ENCODE data around the gene SLC16A7.

SLC16A7 gene

DNA sequence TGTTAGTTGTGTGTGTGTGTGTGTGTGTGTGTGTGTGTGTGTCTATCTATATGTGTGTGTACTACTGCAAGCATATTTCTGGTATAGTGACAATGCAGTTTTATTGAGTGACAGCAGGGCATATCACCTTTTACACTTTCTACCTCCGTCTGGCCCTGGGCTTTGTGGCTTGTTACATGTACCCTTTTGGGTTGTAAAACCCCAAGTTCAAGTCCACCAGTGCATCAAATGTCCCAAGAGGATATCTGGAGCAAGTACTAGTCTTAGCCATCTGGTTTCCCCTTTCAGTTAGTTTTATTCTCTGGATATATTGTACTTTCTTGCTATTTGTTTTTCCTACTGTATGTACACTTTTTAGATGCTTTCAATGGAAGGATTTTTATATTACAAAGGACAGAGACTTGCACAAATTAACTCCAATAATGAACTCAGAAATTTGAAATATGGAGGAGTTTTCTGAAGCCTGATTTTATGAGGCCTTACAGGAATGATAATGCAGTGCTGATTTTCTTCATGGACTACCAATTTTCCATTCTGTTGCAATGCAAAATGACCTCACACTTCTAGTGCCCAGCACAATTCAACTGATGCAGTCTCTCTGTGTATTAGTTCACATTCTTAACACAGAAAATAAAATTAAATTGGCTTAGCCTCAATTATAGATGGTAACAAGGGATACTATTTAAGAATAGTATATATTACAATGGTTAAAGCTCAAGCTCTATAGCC is 29.1 kb downstream of the SLC16A7 start:
- DNase-seq = no peak

DNA sequence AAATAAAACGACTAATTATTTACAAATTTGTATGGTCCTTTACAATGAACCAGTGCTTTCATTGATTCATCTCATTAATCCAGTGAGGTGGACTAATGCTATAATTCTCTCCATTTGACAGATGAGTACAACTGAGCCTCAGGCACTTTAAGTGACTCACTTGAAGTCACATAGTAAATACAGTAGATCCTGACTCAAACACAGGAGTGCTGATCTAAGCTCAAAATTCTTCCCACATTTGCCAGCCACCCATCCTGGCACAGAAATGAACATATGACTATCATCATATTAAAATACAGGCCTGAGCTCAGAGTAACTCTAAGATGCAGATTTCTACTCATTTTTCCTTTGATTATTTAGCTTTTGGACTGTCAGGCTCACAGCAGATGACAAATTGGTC is 30.6 kb downstream of the SLC16A7 start:
- DNase-seq = no peak

DNA sequence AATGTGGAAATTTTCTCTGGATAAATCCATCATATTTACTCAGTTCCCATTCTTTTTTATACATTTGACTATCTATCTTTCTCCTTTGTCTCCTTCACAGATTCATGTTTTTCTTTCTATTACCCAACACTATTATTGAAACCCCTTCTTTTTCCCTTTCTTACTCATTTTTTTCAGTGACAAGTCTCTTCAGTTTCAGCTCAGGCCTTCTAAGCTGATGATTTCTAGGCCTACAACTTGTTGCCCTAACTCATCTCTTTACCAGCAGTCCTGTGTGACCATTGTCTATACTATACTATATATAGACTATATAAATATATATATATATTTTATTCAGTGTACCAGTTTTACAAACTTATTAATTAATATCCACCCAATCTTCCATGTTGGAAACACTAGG is 31.8 kb downstream of the SLC16A7 start:
- no peak for DNase-seq

GRCh38 chr12:59629890-59630289 is 34.1 kb downstream of the SLC16A7 start:
- DNase-seq = no peak

DNA sequence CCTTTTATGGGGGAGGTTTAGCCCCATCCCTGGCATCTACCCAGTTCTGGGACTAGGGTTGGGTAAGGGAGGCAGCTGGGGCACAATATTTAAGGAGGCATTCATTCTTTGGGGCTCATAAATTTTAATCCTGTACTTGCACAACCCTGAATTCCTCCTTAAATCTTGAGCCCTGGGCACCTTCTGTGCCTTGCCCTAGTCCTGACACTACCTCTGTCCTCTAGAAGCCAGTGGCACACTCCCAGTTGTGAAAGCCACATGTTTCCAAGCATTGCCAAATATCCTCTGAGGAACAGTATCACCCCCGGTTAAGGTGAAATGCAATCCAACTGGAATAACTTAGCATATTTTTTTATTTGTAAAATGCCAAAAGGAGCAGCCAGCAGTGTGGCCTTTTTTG is 36.6 kb downstream of the SLC16A7 start:
- DNase-seq = no peak

GRCh38 chr12:59634254-59634653 is 38.4 kb downstream of the SLC16A7 start:
- no peak for DNase-seq

GRCh38 chr12:59636945-59637691 is 41.3 kb downstream of the SLC16A7 start:
- DNase-seq = no peak

DNA sequence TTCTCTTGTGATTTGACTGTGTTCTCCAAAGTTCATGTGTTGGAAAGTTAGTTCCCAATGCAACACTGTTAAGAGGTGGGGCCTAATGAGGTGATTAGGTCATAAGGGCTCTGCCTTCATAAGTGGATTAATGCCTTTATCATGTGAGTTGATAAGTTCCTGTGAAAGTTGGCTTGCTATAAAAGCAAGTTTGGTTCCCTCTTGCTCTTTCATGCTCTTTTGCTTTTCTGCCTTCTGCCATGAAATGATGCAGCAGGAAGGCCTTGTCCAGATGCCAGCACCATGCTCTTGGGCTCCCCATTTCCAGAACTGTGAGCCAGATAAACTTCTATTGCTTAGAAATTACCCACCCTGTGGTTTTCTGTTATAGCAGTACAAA is 41.9 kb downstream of the SLC16A7 start:
- DNase-seq = no peak

DNA sequence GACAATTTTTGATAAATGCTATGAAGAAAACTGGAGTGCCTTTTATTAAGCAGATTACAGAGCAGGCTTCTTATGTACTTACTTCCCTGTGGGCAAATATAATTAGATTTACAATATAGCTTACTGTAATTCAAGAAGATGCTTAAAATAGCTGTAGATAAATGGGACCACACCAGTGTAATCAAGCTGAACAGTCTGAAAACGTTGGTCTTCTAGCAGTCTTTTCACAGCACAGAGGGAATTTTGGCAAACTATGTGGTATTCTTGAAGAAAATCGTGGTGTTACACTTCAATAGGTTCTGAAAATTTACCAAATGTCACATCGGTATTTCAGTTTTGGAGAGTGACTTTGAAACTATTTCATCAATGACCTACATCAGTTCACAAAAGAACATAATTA is 47.7 kb downstream of the SLC16A7 start:
- no peak for DNase-seq

DNA sequence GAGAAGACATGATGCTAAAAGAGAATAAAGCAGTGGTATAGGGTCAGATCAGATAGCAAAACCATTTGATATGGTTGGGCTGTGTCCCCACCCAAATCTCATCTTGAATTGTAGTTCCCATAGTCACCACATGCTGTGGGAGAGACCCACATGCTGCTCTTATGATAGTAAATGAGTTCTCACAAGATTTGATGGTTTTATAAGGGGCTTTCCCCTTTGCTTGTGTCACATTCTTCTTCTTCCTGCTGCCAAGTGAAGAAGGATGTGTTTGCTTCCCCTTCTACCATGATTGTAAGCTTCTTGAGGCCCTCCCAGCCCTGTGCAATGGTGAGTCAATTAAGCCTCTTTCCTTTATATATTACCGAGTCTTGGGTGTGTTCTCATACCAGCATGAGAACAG is 49.4 kb downstream of the SLC16A7 start:
- no peak for DNase-seq

- no peak for DNase-seq
Observed at GRCh38 chr12:59646636-59647035, 50.8 kb downstream of the SLC16A7 start.

- DNase-seq = no peak
Observed at GRCh38 chr12:59649203-59649602, 53.4 kb downstream of the SLC16A7 start.

DNA sequence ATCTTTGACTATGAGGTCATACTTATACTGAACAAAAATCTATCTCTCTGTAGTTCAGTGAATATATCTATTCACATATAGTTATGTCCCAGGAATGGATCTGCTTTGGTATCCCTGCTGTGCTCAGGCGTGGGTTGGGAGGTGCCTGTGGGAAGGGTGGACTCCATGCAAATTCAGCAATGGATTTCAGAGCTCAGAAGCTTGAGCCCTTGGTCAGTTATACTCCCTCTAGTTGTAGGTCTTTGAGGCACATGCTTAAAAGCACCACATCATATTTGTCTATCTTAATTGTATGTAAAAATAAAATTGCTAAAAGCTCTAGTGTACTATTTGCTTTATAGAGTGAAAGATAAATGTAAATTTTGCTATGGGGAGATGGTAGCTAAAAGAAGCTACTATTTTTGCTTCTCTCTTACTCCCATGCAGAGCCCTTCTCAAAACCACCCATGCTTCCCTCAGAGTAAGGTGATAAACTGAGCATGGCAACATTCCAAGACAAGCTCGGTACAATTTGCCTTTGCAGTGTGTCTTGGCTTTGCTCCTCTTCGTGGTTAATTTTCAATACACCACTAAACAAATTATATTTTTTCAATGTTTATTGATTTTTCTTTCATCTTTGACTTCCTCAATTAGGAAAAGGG is 54.9 kb downstream of the SLC16A7 start:
- no peak for DNase-seq

- DNase-seq = no peak
Observed at GRCh38 chr12:59651229-59651920, 55.5 kb downstream of the SLC16A7 start.

DNA sequence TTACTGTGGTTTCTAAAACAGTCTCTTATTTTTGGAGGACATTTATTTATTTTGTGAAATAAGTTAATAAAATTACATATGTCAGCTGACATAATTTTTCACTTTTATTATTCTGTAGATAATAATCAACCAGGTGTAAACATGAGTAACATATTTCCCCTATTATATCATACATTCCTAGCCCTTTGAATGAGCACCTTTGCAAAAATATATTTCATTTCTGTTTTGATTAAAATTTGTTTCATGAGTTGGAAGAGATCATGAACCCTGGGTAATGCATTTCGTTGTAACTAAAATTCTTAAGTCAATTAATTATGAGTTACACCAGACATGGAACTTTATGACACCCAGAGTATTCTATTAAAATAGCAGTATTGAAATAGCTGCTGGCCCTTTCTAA is 56.3 kb downstream of the SLC16A7 start:
- DNase-seq = no peak

GRCh38 chr12:59654061-59654460 is 58.2 kb downstream of the SLC16A7 start:
- no peak for DNase-seq

DNA sequence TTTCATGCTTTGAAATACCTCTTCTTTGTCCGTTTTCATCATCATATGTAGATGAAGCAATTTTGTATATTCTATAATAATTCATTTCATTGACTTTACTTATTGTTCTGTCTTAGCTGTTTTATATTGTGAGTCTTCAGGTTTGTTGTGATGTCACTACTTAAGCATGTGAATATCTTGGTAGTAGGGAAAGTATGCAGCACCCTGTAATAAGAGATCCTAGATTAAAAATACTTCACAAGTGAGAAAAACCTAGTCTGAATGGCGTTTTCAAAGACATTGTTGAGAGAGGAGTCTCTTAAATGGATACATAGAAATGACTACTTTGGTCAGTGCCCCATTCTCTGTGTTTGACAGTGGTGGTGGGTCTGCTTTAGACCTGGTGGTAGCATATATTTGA is 61.4 kb downstream of the SLC16A7 start:
- no peak for DNase-seq

DNA sequence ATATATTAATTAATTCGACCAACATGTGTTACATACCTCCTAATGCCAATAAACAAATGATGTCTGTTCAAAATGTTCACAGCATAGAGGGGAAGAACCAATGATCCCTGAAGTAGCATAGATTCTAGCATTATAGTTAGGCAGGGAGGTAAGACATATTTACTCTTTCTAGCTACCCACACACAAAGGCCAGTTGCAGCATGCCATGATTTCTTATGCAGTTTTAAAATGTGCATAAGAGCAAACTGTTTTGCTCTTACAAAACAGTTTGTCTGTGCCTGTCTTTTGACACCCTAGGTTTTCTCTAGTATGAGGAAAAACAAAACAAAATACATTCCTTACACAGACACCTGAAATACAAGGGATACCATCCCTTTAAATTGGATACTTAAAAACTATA is 61.9 kb downstream of the SLC16A7 start:
- DNase-seq = no peak

DNA sequence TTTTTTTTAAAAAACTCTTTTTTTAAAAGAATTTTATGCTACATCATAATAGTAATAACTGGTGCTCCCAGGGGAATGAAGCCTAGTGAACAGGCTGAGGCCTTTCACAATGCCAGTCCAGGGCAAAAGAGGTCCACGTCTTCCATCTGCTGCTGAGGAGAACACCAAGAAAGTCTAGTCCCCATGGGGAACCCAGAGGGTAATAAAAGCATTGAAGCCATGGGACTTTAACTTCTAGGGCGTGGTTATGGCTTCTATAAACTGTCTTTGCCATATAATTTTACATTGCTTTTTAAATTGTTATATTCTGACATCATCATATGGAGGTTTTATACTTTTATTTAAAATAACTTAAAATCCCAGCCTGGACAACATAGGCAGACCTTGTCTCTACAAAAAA is 64.3 kb downstream of the SLC16A7 start:
- no peak for DNase-seq

DNA sequence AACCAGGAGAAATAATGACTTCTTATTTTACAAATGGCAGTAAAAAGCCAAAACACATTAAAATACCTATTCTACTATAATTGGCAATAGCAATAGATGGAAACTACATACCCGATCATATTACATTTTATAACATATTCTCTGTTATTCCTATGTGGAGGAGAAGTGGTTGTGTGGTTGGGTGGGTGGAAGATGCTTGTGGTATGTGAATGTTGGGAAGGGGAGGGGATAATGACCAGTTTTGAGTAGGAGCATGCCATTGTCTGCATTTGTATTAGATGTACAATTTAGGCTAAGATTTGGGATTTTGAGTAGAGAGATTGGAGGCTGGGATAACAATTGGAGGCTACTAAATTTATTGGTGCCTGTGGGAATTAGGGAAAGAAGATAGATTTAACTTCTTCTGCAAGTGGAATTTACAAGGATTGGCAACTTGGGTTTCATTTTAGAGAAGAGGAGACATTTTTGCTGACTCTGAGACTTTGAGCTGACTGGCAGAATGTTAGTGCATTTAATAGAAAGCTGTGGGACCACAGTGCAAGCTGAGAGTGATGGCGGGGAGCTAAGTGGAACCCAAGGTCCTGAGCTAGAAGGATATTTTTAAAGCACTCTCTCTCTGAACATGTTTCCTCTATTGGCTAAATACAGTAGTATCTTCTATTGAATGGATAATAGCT is 65.2 kb downstream of the SLC16A7 start:
- no peak for DNase-seq

DNA sequence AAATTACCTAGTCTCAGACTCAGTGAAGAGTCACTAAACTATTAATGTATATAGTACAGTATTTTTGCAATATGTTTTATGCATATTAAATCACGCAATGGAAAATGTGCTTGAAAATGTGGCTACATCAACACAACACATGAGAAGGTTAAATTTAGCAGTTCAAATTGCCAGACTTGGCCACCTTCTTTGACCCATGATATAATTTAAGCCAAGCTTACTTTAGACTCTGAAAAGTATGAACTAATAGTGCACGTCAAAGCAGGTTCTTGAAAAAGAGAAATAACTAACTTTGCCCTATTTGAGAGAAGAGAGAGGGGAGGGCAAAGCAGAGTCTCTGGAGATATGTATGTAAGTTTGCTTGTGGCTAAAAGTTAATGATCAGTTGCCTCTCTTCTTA is 68.7 kb downstream of the SLC16A7 start:
- no peak for DNase-seq

- no peak for DNase-seq
Observed at GRCh38 chr12:59665701-59666100, 69.9 kb downstream of the SLC16A7 start.

DNA sequence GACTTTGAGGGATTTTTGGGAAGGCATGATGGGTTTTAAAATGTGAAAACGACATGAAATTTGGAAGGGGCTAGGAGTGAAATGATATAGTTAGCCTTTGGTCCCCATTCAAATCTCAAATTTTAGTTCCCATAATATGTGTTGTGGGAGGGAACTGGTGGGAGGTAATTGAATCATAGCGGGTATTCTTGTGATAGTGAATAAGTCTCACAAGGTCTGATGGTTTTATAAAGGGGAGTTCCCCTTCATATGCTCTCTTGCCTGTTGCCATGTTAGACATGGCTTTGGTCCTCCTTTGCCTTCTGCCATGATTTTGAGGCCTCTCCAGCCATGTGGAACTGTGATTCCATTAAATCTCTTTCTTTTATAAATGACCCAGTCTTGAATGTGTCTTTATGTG is 72.8 kb downstream of the SLC16A7 start:
- no peak for DNase-seq
